ENCODE results near the gene ZGRF1.
"Not testable (repeated sequence)": the region's sequence is repeated elsewhere in the genome, so short reads cannot be mapped to it uniquely, and the experiment has no call there.

Gene ZGRF1

DNA sequence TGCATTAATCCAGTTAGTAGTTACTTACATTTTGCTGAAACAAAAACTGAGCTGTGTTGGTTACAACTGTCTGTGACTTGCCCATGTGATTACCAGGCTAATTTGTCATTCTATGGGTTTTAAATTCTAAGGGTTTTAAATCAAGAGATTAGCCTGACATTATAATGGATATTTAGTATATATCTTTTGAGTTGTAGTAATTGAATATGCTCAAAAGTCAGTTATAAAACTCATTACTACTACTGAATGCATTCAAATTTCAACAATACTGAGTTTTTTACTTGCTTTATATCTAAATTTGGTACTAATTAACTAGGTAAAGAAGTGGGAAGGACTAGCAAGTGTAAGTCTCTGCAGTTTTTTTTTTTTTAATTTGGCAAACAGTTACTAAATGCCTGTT, 14.9 kb upstream of the ZGRF1 start:
- Mint-ChIP-seq H3K9me3 (no peaks in the 10 kb centered on the region), H3K36me3 (ENCODE audit: insufficient read depth) (peaks cover 64% of the 10 kb centered on the region), H3K27me3 (no peaks in the 10 kb centered on the region), H3K27ac (ENCODE audit: low read depth) (no peak overlapping the region), H3K4me1 (no peaks in the 10 kb centered on the region), H3K4me3 (no peak overlapping the region)
- ATAC-seq (replicated peaks; ENCODE audit: extremely low read depth, poor library complexity, severe bottlenecking) (no peak), DNase-seq (ENCODE audit: low spot score in 2 of 2) (no peak)

GRCh38 chr4:112650332-112650731, 13.6 kb upstream of the ZGRF1 start:
- Mint-ChIP-seq H3K27ac (ENCODE audit: low read depth) (no peak overlapping the region), H3K4me3 (no peak overlapping the region), H3K4me1 (no peaks in the 10 kb centered on the region), H3K36me3 (ENCODE audit: insufficient read depth) (peaks cover 62% of the 10 kb centered on the region), H3K9me3 (no peaks in the 10 kb centered on the region), H3K27me3 (no peaks in the 10 kb centered on the region)
- ATAC-seq (replicated peaks; ENCODE audit: extremely low read depth, poor library complexity, severe bottlenecking), result no peak
- DNase-seq (ENCODE audit: low spot score in 2 of 2), result no peak

GRCh38 chr4:112649055-112649408, 12.3 kb upstream of the ZGRF1 start:
- Mint-ChIP-seq H3K27me3 (no peaks in the 10 kb centered on the region), H3K9me3 (no peaks in the 10 kb centered on the region), H3K27ac (ENCODE audit: low read depth) (no peak overlapping the region), H3K4me1 (no peaks in the 10 kb centered on the region), H3K36me3 (ENCODE audit: insufficient read depth) (peaks cover 59% of the 10 kb centered on the region), H3K4me3 (no peak overlapping the region)
- no peak for ATAC-seq (replicated peaks; ENCODE audit: extremely low read depth, poor library complexity, severe bottlenecking)
- DNase-seq (ENCODE audit: low spot score in 2 of 2), result no peak

GRCh38 chr4:112648263-112649054, 11.8 kb upstream of the ZGRF1 start:
- Mint-ChIP-seq H3K4me3 (no peak overlapping the region), H3K27ac (ENCODE audit: low read depth) (no peak overlapping the region), H3K27me3 (no peaks in the 10 kb centered on the region), H3K4me1 (peaks cover under 1% of the 10 kb centered on the region), H3K36me3 (ENCODE audit: insufficient read depth) (peaks cover 53% of the 10 kb centered on the region), H3K9me3 (no peaks in the 10 kb centered on the region)
- ATAC-seq (replicated peaks; ENCODE audit: extremely low read depth, poor library complexity, severe bottlenecking) (no peak), DNase-seq (ENCODE audit: low spot score in 2 of 2) (no peak)

- ATAC-seq (replicated peaks; ENCODE audit: extremely low read depth, poor library complexity, severe bottlenecking) (no peak), DNase-seq (ENCODE audit: low spot score in 2 of 2) (no peak)
- Mint-ChIP-seq H3K4me3 (no peak overlapping the region), H3K4me1 (peaks cover 7% of the 10 kb centered on the region), H3K9me3 (no peaks in the 10 kb centered on the region), H3K36me3 (ENCODE audit: insufficient read depth) (peaks cover 53% of the 10 kb centered on the region), H3K27me3 (no peaks in the 10 kb centered on the region), H3K27ac (ENCODE audit: low read depth) (no peak overlapping the region)
Measured at GRCh38 chr4:112647785-112648184, 11.1 kb upstream of the ZGRF1 start.

DNA sequence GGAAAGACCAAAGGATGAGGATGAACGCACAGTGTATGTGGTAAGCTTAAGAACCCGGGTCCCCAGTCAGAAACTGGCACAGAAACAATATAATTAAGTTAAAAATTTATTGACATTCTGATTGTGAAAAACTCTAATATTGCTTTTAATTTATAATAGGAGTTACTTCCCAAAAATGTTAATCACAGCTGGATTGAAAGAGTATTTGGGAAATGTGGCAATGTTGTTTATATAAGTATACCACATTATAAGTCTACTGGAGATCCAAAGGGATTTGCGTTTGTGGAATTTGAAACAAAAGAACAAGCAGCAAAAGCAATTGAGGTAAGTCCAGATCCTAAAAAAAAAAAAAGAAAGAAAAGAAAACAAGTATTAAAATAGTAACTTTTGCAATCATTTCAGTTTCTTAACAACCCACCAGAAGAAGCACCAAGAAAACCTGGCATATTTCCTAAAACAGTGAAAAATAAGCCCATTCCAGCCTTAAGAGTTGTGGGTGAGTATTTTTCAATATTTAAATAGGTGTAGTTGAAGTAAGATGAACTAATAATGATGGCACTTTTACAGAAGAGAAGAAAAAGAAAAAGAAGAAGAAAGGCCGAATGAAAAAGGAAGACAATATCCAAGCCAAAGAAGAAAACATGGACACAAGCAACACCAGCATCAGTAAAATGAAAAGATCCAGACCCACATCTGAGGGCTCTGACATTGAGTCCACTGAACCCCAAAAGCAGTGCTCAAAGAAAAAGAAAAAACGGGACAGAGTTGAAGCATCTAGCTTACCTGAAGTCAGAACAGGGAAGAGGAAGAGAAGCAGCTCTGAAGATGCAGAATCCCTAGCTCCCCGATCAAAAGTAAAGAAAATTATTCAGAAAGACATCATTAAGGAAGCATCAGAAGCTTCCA, 10.2 kb upstream of the ZGRF1 start:
- ATAC-seq (replicated peaks; ENCODE audit: extremely low read depth, poor library complexity, severe bottlenecking) (no peak), DNase-seq (ENCODE audit: low spot score in 2 of 2) (no peak)
- no peaks in the 10 kb centered on the region for H3K27me3 Mint-ChIP-seq
- peaks cover 54% of the 10 kb centered on the region for H3K36me3 Mint-ChIP-seq (ENCODE audit: insufficient read depth)
- peak overlapping the region; percentile 53 for H3K27ac Mint-ChIP-seq (ENCODE audit: low read depth)
- peaks cover 12% of the 10 kb centered on the region for H3K4me1 Mint-ChIP-seq
- H3K4me3 Mint-ChIP-seq, result no peak overlapping the region
- H3K9me3 Mint-ChIP-seq, result no peaks in the 10 kb centered on the region

DNA sequence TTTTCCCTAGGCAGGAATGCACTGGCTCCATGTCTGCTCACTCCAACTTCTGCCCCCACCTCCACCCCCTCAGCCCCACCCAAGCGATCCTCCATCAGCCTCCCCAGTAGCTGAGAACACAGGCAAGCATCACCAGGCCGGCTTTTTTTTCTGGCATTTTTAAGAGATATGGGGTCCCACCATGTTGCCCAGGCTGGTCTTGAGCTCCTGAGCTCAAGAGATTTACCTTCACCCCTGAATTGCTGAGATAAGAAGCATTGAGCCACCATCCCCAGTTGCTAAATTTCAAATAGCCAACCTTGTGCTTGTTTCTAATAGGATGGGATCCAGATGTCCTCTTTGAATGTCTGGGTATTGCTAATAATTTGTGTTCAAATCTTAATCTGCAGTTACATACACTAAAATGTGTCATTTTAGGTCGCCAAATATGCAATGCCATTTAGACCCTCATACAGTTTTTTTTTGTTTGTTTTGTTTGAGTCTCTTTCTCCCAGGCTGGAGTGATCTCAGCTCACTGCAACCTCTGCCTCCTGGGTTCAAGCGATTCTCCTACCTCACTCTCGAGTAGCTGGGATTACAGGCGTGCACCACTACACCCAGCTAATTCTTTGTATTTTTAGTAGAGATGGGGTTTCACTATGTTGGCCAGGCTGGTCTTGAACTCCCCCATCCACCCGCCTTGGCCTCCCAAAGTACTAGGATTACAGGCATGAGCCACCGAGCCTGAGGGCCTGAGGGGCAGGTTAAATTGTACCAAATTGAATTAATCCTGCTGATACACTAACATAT, 9.0 kb upstream of the ZGRF1 start:
- Mint-ChIP-seq H3K9me3 (no peaks in the 10 kb centered on the region), H3K27me3 (no peaks in the 10 kb centered on the region), H3K27ac (ENCODE audit: low read depth) (no peak overlapping the region), H3K4me3 (no peak overlapping the region), H3K4me1 (peaks cover 24% of the 10 kb centered on the region), H3K36me3 (ENCODE audit: insufficient read depth) (peaks cover 55% of the 10 kb centered on the region)
- DNase-seq (ENCODE audit: low spot score in 2 of 2) (no peak), ATAC-seq (replicated peaks; ENCODE audit: extremely low read depth, poor library complexity, severe bottlenecking) (no peak)

- H3K9me3 Mint-ChIP-seq; H3K27me3 Mint-ChIP-seq; H3K27ac Mint-ChIP-seq (ENCODE audit: low read depth); H3K4me3 Mint-ChIP-seq; DNase-seq (ENCODE audit: low spot score in 2 of 2); ATAC-seq (replicated peaks; ENCODE audit: extremely low read depth, poor library complexity, severe bottlenecking): not testable (repeated sequence)
- H3K4me1 Mint-ChIP-seq, result peaks cover 27% of the 10 kb centered on the region
- H3K36me3 Mint-ChIP-seq (ENCODE audit: insufficient read depth), result peaks cover 50% of the 10 kb centered on the region
Measured at GRCh38 chr4:112644595-112645535, 8.2 kb upstream of the ZGRF1 start.

DNA sequence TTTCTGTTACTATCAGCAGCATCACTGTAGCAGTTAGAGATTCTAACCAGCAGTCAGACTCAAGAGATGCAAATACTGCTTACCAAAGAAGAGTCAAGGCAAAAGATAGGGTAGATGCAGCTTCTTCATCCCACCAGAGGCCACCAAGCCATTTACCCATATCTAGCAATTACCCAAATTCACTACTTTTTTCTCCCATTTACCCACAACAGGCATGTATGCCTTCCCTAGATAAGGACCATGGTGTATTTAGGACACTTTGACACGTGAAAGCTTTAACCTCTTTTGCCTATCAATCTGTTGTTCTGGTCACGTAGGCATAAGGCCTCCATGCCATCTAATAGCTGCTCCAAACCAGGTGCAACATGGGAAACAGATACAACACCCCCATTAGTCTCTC, 5.8 kb upstream of the ZGRF1 start:
- no peak for DNase-seq (ENCODE audit: low spot score in 2 of 2)
- H3K9me3 Mint-ChIP-seq, result no peaks in the 10 kb centered on the region
- no peak overlapping the region for H3K4me3 Mint-ChIP-seq
- ATAC-seq (replicated peaks; ENCODE audit: extremely low read depth, poor library complexity, severe bottlenecking), result no peak
- peaks cover 44% of the 10 kb centered on the region for H3K36me3 Mint-ChIP-seq (ENCODE audit: insufficient read depth)
- no peaks in the 10 kb centered on the region for H3K27me3 Mint-ChIP-seq
- peaks cover 37% of the 10 kb centered on the region for H3K4me1 Mint-ChIP-seq
- H3K27ac Mint-ChIP-seq (ENCODE audit: low read depth), result no peak overlapping the region

- ATAC-seq (replicated peaks; ENCODE audit: extremely low read depth, poor library complexity, severe bottlenecking), result peak; percentile 12
Measured at GRCh38 chr4:112637552-112637866, 800 bp upstream of the ZGRF1 start.

DNA sequence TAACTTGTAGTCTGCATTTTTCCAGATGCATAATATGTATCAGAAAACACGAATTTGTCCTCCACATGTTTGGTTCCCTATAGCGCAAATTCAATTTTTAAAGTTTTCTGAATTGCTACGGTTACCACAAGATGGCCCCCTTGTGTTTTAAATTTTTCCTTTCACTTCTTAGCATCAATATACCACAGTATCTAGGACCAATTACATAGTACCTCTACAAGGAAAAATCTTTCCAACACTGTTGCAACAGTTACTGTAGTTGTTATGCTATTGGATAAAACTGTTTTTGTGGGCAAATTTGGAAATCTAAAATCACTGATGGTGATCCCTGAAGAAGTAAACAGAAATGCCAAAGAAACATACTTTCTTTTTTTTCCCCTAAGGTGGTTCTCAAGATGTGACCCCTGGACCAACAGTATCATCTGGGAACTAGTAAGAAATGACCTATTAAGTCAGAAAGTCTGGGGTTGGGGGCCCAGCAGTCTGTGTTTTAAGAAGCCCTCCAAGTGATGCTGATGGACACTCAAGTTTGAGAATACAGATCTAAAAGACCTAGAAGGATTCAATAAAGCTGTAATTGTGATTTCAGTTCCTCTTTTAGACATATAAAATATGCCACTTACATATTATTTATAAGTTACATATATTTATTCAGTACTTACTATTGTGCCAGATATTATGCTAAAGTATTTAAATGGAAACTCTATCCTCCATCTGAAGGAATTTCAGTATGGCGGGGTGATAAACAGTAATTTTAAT, 3.1 kb downstream of the ZGRF1 start:
- peaks cover 4% of the 10 kb centered on the region for H3K36me3 Mint-ChIP-seq (ENCODE audit: insufficient read depth)
- H3K4me3 Mint-ChIP-seq, result no peak overlapping the region
- H3K4me1 Mint-ChIP-seq, result peaks cover 4% of the 10 kb centered on the region
- H3K27me3 Mint-ChIP-seq, result no peaks in the 10 kb centered on the region
- H3K9me3 Mint-ChIP-seq, result no peaks in the 10 kb centered on the region
- ATAC-seq (replicated peaks; ENCODE audit: extremely low read depth, poor library complexity, severe bottlenecking) (no peak), DNase-seq (ENCODE audit: low spot score in 2 of 2) (no peak)
- H3K27ac Mint-ChIP-seq (ENCODE audit: low read depth), result no peak overlapping the region

More at GRCh38 chr4:112637552-112637866, 800 bp upstream of the ZGRF1 start:
- no peak for DNase-seq (ENCODE audit: low spot score in 2 of 2)
- no peak overlapping the region for H3K4me3 Mint-ChIP-seq
- peaks cover 27% of the 10 kb centered on the region for H3K4me1 Mint-ChIP-seq
- H3K27me3 Mint-ChIP-seq, result no peaks in the 10 kb centered on the region
- peaks cover 12% of the 10 kb centered on the region for H3K36me3 Mint-ChIP-seq (ENCODE audit: insufficient read depth)
- H3K27ac Mint-ChIP-seq (ENCODE audit: low read depth), result no peak overlapping the region
- H3K9me3 Mint-ChIP-seq, result no peaks in the 10 kb centered on the region

All from central memory CD8-positive, alpha-beta T cell (primary cell).